ENCODE measurements around the gene CUL2. TPM values are rescaled to one million over a fixed set of nuclear protein-coding genes. Genes with fewer than 3 reads are reported as not detected.

CUL2 gene
- polyA plus RNA-seq, 1 of the 3 experiments (the other 2 are of a cell fraction), result 13.1 TPM

DNA sequence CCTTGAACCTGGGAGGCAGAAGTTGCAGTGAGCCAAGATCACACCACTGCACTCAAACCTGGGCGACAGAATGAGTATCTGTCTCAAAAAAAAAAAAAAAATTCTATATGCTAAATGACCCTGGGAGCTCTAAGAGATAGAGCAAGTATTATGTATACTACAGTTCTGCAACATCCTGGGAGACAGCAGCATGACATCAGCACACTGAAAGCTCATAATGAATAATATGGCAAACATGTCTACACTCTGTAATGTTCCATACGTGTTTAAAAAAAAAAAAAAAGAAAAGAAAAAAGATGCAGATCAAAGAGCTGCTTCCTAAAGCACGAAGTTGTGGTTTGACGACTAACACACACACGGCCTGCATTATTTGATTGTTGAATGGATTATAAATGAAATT lies 72.5 kb downstream of the CUL2 start:
- H2AFZ ChIP-seq (ENCODE audit: low read depth), result no peak overlapping the region
- WGBS (ENCODE audit: low lambda C conversion rate), result 91% methylated on average over 5 of the region's 5 CpGs
- no peaks in the 10 kb centered on the region for H3K9me3 ChIP-seq
- DNase-seq, result no peak
- peaks cover 7% of the 10 kb centered on the region for H3F3A ChIP-seq (replicated peaks; ENCODE audit: insufficient read depth)
- no peaks in the 10 kb centered on the region for H4K20me1 ChIP-seq (ENCODE audit: insufficient read depth)
- H3K27ac ChIP-seq (ENCODE audit: low read depth in 2 of 2, low read length in 1 of 2), result no peak overlapping the region
- no peak overlapping the region for H3K4me3 ChIP-seq (ENCODE audit: low read depth in 2 of 2, low read length in 1 of 2)
- TF ChIP-seq MEF2A (IDR thresholded peaks at IDR 0.05; ENCODE audit: borderline replicate concordance, low read depth) (no peak), SIN3A (IDR thresholded peaks at IDR 0.05; ENCODE audit: borderline replicate concordance, low read depth, low read length) (no peak), GATA2 (CRISPR knock-in tag; IDR thresholded peaks at IDR 0.05) (no peak), PBX3 (IDR thresholded peaks at IDR 0.05) (no peak), FOXM1 (IDR thresholded peaks at IDR 0.05; ENCODE audit: low read depth) (no peak), TCF12 (IDR thresholded peaks at IDR 0.05) (no peak), RFX5 (IDR thresholded peaks at IDR 0.05; ENCODE audit: low read length) (no peak), NRF1 (IDR thresholded peaks at IDR 0.05; ENCODE audit: low read depth, low read length) (no peak), RAD21 (IDR thresholded peaks at IDR 0.05; ENCODE audit: low read length) (no peak), TEAD4 (IDR thresholded peaks at IDR 0.05; ENCODE audit: borderline replicate concordance, insufficient read depth) (no peak), EZH2phosphoT487 (IDR thresholded peaks at IDR 0.05; ENCODE audit: borderline replicate concordance, low read depth) (no peak), JUND (IDR thresholded peaks at IDR 0.05) (no peak), TAF1 (IDR thresholded peaks at IDR 0.05; ENCODE audit: borderline replicate concordance, low read depth, low read length) (no peak), FOXJ3 (CRISPR knock-in tag; IDR thresholded peaks at IDR 0.05) (no peak), FOSL2 (IDR thresholded peaks at IDR 0.05; ENCODE audit: borderline replicate concordance, low read depth) (no peak), GABPA (IDR thresholded peaks at IDR 0.05; ENCODE audit: low read depth) (no peak), CHD2 (IDR thresholded peaks at IDR 0.05; ENCODE audit: low read length, partially characterized antibody) (no peak), ELF1 (IDR thresholded peaks at IDR 0.05) (no peak)
- TF ChIP-seq, protein P1, sequence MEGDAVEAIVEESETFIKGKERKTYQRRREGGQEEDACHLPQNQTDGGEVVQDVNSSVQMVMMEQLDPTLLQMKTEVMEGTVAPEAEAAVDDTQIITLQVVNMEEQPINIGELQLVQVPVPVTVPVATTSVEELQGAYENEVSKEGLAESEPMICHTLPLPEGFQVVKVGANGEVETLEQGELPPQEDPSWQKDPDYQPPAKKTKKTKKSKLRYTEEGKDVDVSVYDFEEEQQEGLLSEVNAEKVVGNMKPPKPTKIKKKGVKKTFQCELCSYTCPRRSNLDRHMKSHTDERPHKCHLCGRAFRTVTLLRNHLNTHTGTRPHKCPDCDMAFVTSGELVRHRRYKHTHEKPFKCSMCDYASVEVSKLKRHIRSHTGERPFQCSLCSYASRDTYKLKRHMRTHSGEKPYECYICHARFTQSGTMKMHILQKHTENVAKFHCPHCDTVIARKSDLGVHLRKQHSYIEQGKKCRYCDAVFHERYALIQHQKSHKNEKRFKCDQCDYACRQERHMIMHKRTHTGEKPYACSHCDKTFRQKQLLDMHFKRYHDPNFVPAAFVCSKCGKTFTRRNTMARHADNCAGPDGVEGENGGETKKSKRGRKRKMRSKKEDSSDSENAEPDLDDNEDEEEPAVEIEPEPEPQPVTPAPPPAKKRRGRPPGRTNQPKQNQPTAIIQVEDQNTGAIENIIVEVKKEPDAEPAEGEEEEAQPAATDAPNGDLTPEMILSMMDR (IDR thresholded peaks at IDR 0.05), result no peak
- H3K9me2 ChIP-seq, result no peaks in the 10 kb centered on the region
- no peaks in the 10 kb centered on the region for H3K79me2 ChIP-seq (ENCODE audit: insufficient read depth)
- peaks cover 21 to 39% of the 10 kb centered on the region in 2 experiments for H3K36me3 ChIP-seq (replicated peaks in 1 of 2; ENCODE audit: control insufficient read depth in 1 of 2, insufficient read depth in 2 of 2, low read length in 1 of 2)
- H3K4me1 ChIP-seq (ENCODE audit: control insufficient read depth in 1 of 2, insufficient read depth in 2 of 2, low read depth in 1 of 2, low read length in 1 of 2), result peaks cover 0 to 4% of the 10 kb centered on the region in 2 experiments; a peak in 1 of 4 replicates
- H3K9ac ChIP-seq, result no peak overlapping the region
- no peak overlapping the region for H3K4me2 ChIP-seq
- H3K27me3 ChIP-seq (ENCODE audit: insufficient read depth), result no peaks in the 10 kb centered on the region
- CTCF ChIA-PET, result interaction anchor here (1.5 to 2.6 kb wide), 3 partner anchors 8 to 23 kb away, joined by 5 to 11 read pairs (median 9); no protein-coding TSS in a partner anchor
- POLR2A ChIA-PET, result no interaction called here

Data from SK-N-SH (cell line).